Right lobe of liver (tissue), 4 donors: ENCODE measurements around the gene BMX.

Experiments
- POLR2A ChIP-seq: fragments of 450-650 bp; IDR thresholded peaks from one replicate; pipeline ENCODE4 v1.6.1; 2017; ENCODE audit warnings: antibody characterized with exemption, mild to moderate bottlenecking
- TF ChIP-seq, protein P1 (sequence below), 4 donors: fragments of 200-600 bp in 3 of 4; fragments of 450-650 bp in 1 of 4; IDR thresholded peaks; one replicate each; pipeline versions ENCODE4 v1.5.1 to v1.8.0; 2016 to 2022; ENCODE audit warnings: antibody characterized with exemption in 4 of 4, mild to moderate bottlenecking in 2 of 4
- donor health status: DM: no; HTN: no; CAD: no.
- donor health status: DM: no; HTN: no; CAD: no.
- donor health status: DM: no; HTN: yes; CAD: no.

DNA sequence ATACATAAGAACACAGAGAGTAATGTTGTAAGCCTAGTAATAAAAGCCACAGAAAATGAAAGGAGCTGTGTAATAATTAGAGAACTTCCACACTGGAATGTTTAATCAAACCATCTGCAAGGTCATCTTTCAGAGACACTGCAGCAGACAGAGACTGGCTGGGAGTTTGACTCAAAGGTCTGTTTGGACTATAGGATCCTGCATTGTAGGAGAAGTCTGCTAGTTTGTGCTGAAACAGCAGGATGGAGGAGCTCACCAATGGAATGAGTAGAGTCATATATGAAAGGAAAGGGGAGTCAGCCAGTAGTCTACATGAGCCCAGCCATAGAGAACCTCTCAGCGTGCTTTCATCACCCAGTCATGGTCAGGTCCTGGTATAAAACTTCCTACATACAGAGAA lies 104.6 kb downstream of the BMX start:
- TF ChIP-seq, protein P1, sequence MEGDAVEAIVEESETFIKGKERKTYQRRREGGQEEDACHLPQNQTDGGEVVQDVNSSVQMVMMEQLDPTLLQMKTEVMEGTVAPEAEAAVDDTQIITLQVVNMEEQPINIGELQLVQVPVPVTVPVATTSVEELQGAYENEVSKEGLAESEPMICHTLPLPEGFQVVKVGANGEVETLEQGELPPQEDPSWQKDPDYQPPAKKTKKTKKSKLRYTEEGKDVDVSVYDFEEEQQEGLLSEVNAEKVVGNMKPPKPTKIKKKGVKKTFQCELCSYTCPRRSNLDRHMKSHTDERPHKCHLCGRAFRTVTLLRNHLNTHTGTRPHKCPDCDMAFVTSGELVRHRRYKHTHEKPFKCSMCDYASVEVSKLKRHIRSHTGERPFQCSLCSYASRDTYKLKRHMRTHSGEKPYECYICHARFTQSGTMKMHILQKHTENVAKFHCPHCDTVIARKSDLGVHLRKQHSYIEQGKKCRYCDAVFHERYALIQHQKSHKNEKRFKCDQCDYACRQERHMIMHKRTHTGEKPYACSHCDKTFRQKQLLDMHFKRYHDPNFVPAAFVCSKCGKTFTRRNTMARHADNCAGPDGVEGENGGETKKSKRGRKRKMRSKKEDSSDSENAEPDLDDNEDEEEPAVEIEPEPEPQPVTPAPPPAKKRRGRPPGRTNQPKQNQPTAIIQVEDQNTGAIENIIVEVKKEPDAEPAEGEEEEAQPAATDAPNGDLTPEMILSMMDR (IDR thresholded peaks at IDR 0.05) = no peak
- no peak for TF ChIP-seq POLR2A
